Measurements from ENCODE around the gene HSPA9. TPM values are rescaled to one million over a fixed set of nuclear protein-coding genes. Genes with fewer than 3 reads are reported as not detected.

Gene HSPA9
- total and polyA plus RNA-seq, 9 of the 15 experiments (the other 6 are each of a cell fraction or from before 2014, with no cell fraction given), result 195 to 583 (median 514) TPM

- TF ChIP-seq STAT6 (CRISPR knock-in tag; IDR thresholded peaks at IDR 0.05) (no peak), BCLAF1 (IDR thresholded peaks at IDR 0.05; ENCODE audit: borderline replicate concordance in 1 of 2, control insufficient read depth in 1 of 2, low read depth in 2 of 2, low read length in 1 of 2) (0 out of 4 replicates have a peak, but pooled peaks of 1 of the 2 experiments have one; percentile 28), ZNF263 (CRISPR knock-in tag; IDR thresholded peaks at IDR 0.05; ENCODE audit: borderline replicate concordance) (peak; percentile 8), EGR1 (conservative IDR thresholded peaks at IDR 0.05) (peak; percentile 74), SFPQ (IDR thresholded peaks at IDR 0.05; ENCODE audit: low read depth, low read length) (no peak)
Observed at GRCh38 chr5:138542956-138543729, 32.1 kb downstream of the HSPA9 start, which contains the start of gene ETF1 (continued).

Data from K562 (cell line).